Kidney capillary endothelial cell (primary cell): Measurements from ENCODE around the gene SNX32.

Experiments
- DNase-seq: peaks from one replicate; pipeline ENCODE4 v3.0.0-alpha.2; 2018; ENCODE audit warnings: low spot score

SNX32 gene

GRCh38 chr11:65868907-65869306 is 35.1 kb downstream of the SNX32 start:
- DNase-seq: no peak

DNA sequence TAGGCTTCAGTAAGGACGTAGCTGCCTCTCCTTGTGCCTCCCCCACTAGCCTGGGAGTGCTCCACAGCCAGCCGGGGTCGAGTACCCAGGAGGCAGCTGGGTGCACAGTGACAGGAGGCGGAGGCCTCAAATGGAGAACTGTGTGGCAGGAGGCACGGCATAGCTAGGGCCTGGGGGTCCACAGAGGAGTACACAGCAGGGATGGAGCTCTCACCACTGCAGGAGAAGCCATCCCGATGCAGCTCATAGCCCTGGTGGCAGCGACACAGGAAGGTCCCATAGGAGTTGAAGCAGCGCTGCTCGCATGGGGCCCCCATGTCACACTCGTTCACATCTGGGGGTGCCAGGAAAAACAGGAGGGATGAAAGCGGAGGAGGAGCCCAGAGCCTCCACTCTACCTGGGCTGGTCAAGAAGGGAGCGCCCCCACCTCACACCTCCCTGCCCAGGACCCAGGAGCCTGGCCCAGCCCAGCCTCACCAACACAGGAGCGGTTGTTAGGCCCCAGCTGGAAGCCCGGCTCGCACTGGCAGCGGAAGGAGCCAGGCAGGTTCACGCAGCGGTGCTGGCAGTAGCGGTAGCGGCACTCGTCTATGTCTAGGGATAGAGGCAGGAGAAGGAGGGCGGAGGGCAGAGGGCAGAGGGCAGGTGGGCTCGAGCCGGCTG is 36.0 kb downstream of the SNX32 start:
- no peak for DNase-seq

DNA sequence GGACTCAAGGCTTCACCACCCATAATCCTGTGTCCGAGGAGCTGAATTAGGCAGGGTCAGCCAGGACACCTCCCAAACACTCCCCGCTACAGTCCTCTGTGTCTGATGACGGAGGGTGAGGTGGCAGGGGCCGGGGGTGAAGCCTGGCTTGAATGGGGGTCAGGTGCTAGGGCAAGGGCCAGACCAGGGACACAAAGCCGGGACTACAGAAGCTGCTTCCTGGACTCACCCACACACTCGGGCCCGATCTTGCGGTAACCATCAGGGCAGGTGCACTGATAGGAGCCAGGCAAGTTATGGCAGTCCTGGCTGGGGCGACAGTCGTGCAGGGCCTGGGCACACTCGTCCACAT is 36.5 kb downstream of the SNX32 start:
- no peak for DNase-seq

- DNase-seq: no peak
Observed at GRCh38 chr11:65870706-65871681, 37.2 kb downstream of the SNX32 start.

DNA sequence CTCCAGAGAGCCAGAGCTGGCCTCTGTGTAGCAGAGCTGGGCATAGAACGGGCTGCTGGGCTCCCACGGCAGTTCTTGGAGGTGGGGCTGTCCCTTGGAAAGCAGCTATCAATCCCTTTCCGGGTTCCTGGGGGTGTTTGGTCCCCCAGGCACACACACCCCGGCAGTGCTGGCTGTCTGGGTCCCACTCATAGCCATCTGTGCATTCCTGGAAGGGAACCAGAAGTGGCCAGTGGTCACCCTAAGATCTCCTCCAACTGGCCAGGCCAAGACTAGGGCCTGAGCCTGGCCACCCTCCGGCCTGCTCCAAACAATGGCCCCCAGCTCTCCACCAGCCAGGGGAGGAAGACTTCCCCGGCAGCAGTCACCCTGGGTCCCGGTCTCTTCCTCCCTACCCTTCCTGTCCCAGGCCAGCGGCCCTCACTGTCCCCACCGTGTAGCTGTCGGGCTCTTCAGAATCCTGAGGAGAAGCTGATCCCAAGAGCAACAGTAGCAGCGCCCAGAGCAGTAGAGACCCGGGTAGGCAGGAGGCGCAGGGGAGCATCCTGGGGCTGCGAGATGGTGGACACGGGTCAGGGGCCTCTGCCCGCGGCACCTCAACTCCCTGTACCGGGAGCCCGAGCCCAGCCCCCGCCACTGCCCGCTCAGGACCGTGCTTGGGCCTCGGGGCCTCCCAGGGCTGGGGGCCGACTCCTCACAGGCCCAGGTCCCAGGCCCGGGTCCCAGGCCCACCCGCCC is 38.2 kb downstream of the SNX32 start:
- DNase-seq: no peak

DNA sequence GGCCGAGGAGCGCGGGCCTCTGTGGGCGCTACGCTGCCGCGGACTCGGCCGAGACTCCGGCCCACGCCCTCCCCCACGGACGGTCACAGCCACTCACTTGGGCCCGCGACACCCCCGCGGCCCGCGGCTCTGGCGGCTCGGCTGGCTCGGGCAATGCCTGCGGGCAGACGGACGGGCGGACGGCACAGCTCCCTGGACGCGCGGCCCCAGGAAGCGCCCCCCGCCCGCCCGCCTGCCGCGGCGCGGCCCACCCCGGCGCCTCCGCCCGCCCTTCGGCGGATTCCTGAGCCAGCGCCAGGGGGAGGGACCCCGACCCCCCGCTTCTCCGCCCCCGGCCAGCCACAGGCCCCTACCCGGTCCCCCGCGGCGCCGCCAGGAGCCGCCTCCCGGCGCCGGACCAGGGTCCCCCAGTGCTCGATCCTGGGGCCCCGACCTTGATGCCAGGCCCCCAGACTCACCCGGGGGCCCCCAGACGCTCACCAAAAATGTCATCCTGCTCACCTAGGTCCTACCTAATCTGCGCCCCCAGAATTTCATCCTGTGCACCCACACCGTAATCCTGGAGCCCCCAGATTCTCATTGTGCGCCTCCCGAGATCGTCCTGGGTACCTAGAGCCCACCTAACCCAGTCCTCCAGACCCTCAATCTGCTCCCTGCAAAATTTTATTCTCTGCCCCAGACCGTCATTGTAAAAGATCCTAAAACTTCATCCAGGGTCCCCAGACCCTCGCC is 39.0 kb downstream of the SNX32 start, which contains the start of gene EFEMP2:
Gene EFEMP2 (minus strand): TSS at position 215 of the 732 bp plus-strand sequence. CDS start 446 bp downstream, outside the sequence.
- DNase-seq: no peak

DNA sequence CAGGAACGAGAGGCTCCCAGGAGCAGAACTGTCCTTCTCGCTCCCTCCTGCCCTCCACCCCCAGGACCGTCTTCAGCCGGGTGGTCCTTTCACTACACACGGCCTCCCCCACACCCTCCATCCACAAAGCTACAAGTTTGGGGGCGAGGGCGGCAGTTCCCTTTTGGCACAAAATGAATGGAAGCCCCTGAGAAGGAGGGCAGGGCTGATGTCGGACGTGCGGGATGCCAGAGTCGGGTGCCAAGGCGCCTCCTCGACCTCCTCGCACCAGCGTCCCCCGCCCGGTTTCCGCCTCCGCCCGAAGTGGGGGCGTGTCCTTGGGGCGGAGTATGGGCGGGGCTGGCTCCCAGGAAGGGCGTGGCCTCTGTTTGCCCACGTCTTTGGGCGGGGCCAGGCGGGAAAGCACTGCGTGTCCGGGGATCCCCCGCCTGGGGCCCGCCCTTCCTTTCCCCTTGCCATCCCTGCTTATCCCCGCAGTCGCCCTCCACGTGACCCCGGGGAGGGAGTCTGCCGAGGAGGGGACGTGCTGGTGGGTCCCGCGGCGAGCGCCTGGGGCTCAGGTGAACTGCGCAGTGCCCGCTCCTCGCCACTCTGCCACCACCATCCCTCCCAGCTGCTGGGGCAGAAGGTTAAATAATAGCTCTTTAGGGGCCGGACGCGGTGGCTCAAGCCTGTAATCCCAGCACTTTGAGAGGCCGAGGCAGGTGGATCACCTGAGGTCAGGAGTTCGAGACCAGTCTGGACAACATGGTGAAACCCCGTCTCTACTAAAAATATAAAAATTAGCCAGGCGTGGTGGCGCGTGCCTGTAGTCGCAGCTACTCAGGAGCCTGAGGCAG is 39.8 kb downstream of the SNX32 start:
- peak; percentile 89 for DNase-seq

DNA sequence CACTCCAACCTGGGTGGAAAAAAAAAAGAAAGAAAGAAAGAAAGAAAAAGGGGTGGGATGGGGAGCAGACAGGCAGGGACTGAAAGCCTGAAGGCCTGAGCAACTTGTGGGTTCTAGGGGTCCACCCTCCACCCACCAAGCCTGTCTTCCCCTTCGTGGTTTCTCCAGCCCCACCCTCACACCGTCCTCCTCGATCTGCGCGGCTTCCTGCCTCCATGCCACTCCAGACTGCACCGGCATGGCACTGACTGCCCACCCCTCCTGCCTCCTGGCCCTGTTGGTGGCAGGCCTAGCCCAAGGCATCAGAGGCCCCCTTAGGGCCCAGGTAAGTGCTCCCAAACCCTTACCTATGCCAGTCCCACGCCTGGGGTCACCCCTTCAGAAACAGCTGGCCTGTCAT is 45.9 kb downstream of the SNX32 start, which contains the start of gene CTSW:
Gene CTSW (plus strand): TSS at position 221 of the 400 bp plus-strand sequence. CDS start 18 bp downstream, at position 239.
- no peak for DNase-seq

- DNase-seq: no peak
Observed at GRCh38 chr11:65880027-65880426, 46.3 kb downstream of the SNX32 start.

GRCh38 chr11:65880844-65881421 is 47.2 kb downstream of the SNX32 start:
- DNase-seq: no peak

GRCh38 chr11:65882120-65883057 is 48.6 kb downstream of the SNX32 start:
- DNase-seq: no peak

DNA sequence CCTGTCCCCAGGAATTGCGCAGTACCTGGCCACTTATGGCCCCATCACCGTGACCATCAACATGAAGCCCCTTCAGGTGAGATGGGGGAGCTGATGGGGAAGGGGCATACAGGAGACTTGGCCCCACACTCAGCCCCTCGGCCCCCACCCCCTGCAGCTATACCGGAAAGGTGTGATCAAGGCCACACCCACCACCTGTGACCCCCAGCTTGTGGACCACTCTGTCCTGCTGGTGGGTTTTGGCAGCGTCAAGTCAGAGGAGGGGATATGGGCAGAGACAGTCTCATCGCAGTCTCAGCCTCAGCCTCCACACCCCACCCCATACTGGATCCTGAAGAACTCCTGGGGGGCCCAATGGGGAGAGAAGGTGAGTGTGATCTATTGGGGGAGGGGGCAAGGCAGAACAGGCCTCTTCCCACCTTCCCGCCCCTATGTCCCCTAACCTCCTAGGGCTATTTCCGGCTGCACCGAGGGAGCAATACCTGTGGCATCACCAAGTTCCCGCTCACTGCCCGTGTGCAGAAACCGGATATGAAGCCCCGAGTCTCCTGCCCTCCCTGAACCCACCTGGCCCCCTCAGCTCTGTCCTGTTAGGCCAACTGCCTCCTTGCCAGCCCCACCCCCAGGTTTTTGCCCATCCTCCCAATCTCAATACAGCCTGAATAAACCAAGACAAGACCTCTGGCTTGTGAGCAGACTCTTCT is 49.4 kb downstream of the SNX32 start:
- no peak for DNase-seq

GRCh38 chr11:65883786-65884715 is 50.3 kb downstream of the SNX32 start:
- no peak for DNase-seq

GRCh38 chr11:65884716-65885092 is 50.9 kb downstream of the SNX32 start:
- DNase-seq: peak; percentile 83

GRCh38 chr11:65885231-65885630 is 51.5 kb downstream of the SNX32 start:
- DNase-seq: no peak

- no peak for DNase-seq
Observed at GRCh38 chr11:65885808-65886536, 52.2 kb downstream of the SNX32 start.
